ENCODE data around the gene C6orf136. TPM values are rescaled to one million over a fixed set of nuclear protein-coding genes. Genes with fewer than 3 reads are reported as not detected.

Gene C6orf136
- polyA plus RNA-seq, 1 donor from 2014 or later, result 26.9 TPM

GRCh38 chr6:30684386-30685156 is 37.6 kb downstream of the C6orf136 start:
- peak overlapping the region; percentile 98 to 100 (median 98) for H3K27ac Mint-ChIP-seq
- H3K4me3 Mint-ChIP-seq, result peak overlapping the region; percentile 99 to 100 (median 100)
- H3K4me1 Mint-ChIP-seq, result peaks cover 29 to 46% (median 31%) of the 10 kb centered on the region in 3 donors
- peaks cover 12% of the 10 kb centered on the region for H3K36me3 Mint-ChIP-seq
- H3K9me3 Mint-ChIP-seq, result peaks cover 0 to 1% (median 0%) of the 10 kb centered on the region in 3 donors
- H3K27me3 Mint-ChIP-seq, result no peaks in the 10 kb centered on the region

- Mint-ChIP-seq H3K9me3 (peaks cover 0 to 1% (median 0%) of the 10 kb centered on the region in 3 donors), H3K4me1 (peaks cover 30 to 46% (median 33%) of the 10 kb centered on the region in 3 donors), H3K4me3 (peak overlapping the region; percentile 99 to 100 (median 100)), H3K27me3 (no peaks in the 10 kb centered on the region), H3K27ac (peak overlapping the region; percentile 71 to 100 (median 98)), H3K36me3 (peaks cover 10% of the 10 kb centered on the region)
Observed at GRCh38 chr6:30685157-30686008, 38.5 kb downstream of the C6orf136 start.

GRCh38 chr6:30686009-30686907 is 39.3 kb downstream of the C6orf136 start, which contains the start of gene PPP1R18:
Gene PPP1R18 (minus strand): TSS chr6:30686645. CDS start chr6:30686018, 627 bp downstream.
- Mint-ChIP-seq H3K27ac (peak within 1 kb of the TSS; percentile 98 to 100 (median 98)), H3K4me3 (peak within 1 kb of the TSS; percentile 99 to 100 (median 100)), H3K9me3 (peaks cover 0 to 1% (median 0%) of the 10 kb centered on the region in 3 donors), H3K36me3 (peaks cover 9% of the 10 kb centered on the region), H3K4me1 (peaks cover 32 to 47% (median 33%) of the 10 kb centered on the region in 3 donors), H3K27me3 (no peaks in the 10 kb centered on the region)

GRCh38 chr6:30686908-30687658 is 40.1 kb downstream of the C6orf136 start:
- Mint-ChIP-seq H3K4me3 (peak overlapping the region; percentile 99 to 100 (median 100)), H3K9me3 (peaks cover 0 to 1% (median 0%) of the 10 kb centered on the region in 3 donors), H3K27me3 (no peaks in the 10 kb centered on the region), H3K36me3 (peaks cover 9% of the 10 kb centered on the region), H3K27ac (peak overlapping the region; percentile 98 to 100 (median 98)), H3K4me1 (peaks cover 34 to 44% (median 36%) of the 10 kb centered on the region in 3 donors)

GRCh38 chr6:30687659-30688431 is 40.9 kb downstream of the C6orf136 start:
- Mint-ChIP-seq H3K27ac (peak overlapping the region; percentile 98 to 100 (median 98)), H3K27me3 (no peaks in the 10 kb centered on the region), H3K4me1 (peaks cover 33 to 38% (median 36%) of the 10 kb centered on the region in 3 donors), H3K36me3 (peaks cover 5% of the 10 kb centered on the region), H3K9me3 (peaks cover 0 to 1% (median 0%) of the 10 kb centered on the region in 3 donors), H3K4me3 (peak overlapping the region; percentile 99 to 100 (median 100))

GRCh38 chr6:30688569-30688968 is 41.6 kb downstream of the C6orf136 start:
- Mint-ChIP-seq H3K9me3 (peaks cover 0 to 1% (median 0%) of the 10 kb centered on the region in 3 donors), H3K4me3 (peak overlapping the region; percentile 99 to 100 (median 100)), H3K27me3 (no peaks in the 10 kb centered on the region), H3K4me1 (peaks cover 33 to 38% (median 35%) of the 10 kb centered on the region in 3 donors), H3K36me3 (peaks cover 5% of the 10 kb centered on the region), H3K27ac (peak overlapping the region; percentile 98 to 100 (median 98))

- Mint-ChIP-seq H3K4me1 (peaks cover 33 to 38% (median 35%) of the 10 kb centered on the region in 3 donors), H3K9me3 (peaks cover 0 to 1% (median 0%) of the 10 kb centered on the region in 3 donors), H3K4me3 (peak overlapping the region; percentile 99 to 100 (median 100)), H3K36me3 (peaks cover 3% of the 10 kb centered on the region), H3K27me3 (no peaks in the 10 kb centered on the region), H3K27ac (peak overlapping the region; percentile 98 to 100 (median 98))
Observed at GRCh38 chr6:30689022-30689865, 42.3 kb downstream of the C6orf136 start.

GRCh38 chr6:30689985-30690384 is 43.1 kb downstream of the C6orf136 start:
- Mint-ChIP-seq H3K27me3 (no peaks in the 10 kb centered on the region), H3K9me3 (peaks cover 0 to 1% (median 0%) of the 10 kb centered on the region in 3 donors), H3K4me1 (peaks cover 33 to 38% (median 35%) of the 10 kb centered on the region in 3 donors), H3K4me3 (peak overlapping the region; percentile 99 to 100 (median 100)), H3K27ac (peak overlapping the region; percentile 98 to 100 (median 98)), H3K36me3 (peaks cover 3% of the 10 kb centered on the region)

- Mint-ChIP-seq H3K36me3 (peaks cover 3% of the 10 kb centered on the region), H3K27ac (peak within 1 kb of the TSS; percentile 98 to 100 (median 98)), H3K4me1 (peaks cover 33 to 38% (median 35%) of the 10 kb centered on the region in 3 donors)
Observed at GRCh38 chr6:30690403-30691207, 43.7 kb downstream of the C6orf136 start, which contains the start of gene NRM. Gene NRM (minus strand): TSS chr6:30690984. CDS start chr6:30690974, 10 bp downstream.

GRCh38 chr6:30691208-30691847 is 44.4 kb downstream of the C6orf136 start:
- H3K9me3 Mint-ChIP-seq, result no peaks in the 10 kb centered on the region
- peaks cover 3% of the 10 kb centered on the region for H3K36me3 Mint-ChIP-seq
- peak overlapping the region; percentile 28 to 100 (median 78) for H3K27ac Mint-ChIP-seq
- H3K27me3 Mint-ChIP-seq, result no peaks in the 10 kb centered on the region
- H3K4me3 Mint-ChIP-seq, result peak overlapping the region; percentile 99 to 100 (median 100)
- peaks cover 33 to 38% (median 35%) of the 10 kb centered on the region in 3 donors for H3K4me1 Mint-ChIP-seq

More at GRCh38 chr6:30690403-30691207, 43.7 kb downstream of the C6orf136 start, which contains the start of gene NRM:
- Mint-ChIP-seq H3K4me3 (peak within 1 kb of the TSS; percentile 99 to 100 (median 100)), H3K9me3 (no peaks in the 10 kb centered on the region), H3K27me3 (no peaks in the 10 kb centered on the region)

GRCh38 chr6:30696432-30696831 is 49.5 kb downstream of the C6orf136 start:
- Mint-ChIP-seq H3K4me3 (no peak overlapping the region), H3K9me3 (no peaks in the 10 kb centered on the region), H3K36me3 (no peaks in the 10 kb centered on the region), H3K27me3 (no peaks in the 10 kb centered on the region), H3K27ac (no peak overlapping the region), H3K4me1 (peaks cover 2 to 6% (median 5%) of the 10 kb centered on the region in 3 donors)

All from IgD-negative memory B cell (primary cell).